SH-SY5Y (cell line): ENCODE measurements around the gene PTPRO.

ENCODE experiments used
- GATA2 ChIP-seq: IDR thresholded peaks from 2 replicates; pipeline ENCODE4 v1.6.1; 2011; ENCODE audit warnings: mild to moderate bottlenecking, low read depth, low read length
- GATA3 ChIP-seq: IDR thresholded peaks from 2 replicates; pipeline ENCODE4 v1.6.1; 2011; ENCODE audit warnings: low read depth, mild to moderate bottlenecking, low read length, moderate library complexity

Gene PTPRO

DNA sequence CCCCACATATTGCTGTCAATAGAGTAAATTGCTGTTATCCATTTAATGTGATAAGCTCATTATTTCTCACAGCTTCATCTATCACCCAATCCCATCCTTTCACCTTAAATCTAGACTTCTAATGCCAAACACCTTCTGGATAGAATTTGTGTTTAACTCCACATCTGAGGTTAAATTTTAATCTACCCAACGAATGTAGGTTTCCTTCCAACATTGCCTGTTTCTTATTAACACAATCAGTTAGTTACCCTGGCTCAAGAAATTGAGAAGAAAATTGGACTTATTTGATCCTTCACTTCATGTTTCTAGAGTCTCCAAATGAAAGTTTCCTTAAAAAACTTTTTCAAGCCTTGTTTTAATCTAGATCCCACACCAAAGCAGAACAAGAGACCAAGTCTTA lies 67.3 kb downstream of the PTPRO start:
- no peak for TF ChIP-seq GATA3
- TF ChIP-seq GATA2: no peak

DNA sequence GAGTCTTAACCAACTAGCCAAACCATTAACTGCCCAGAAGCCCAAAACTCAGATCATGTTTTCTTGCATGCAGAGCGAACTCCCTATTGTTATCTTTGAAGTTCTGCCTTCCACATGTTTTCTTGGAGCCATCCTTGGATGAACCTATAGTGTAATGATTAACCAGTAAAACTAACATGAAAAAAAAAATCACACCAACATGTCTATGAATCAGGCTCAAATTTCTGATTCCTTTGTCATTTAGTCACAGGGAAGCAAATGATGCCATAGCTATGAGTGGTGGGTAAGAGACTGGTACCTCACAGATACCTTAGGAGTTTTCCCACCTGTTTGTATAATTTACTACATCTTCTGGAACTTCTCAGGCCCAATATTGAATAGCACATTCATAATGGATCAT lies 70.7 kb downstream of the PTPRO start:
- TF ChIP-seq GATA2: no peak
- no peak for TF ChIP-seq GATA3

DNA sequence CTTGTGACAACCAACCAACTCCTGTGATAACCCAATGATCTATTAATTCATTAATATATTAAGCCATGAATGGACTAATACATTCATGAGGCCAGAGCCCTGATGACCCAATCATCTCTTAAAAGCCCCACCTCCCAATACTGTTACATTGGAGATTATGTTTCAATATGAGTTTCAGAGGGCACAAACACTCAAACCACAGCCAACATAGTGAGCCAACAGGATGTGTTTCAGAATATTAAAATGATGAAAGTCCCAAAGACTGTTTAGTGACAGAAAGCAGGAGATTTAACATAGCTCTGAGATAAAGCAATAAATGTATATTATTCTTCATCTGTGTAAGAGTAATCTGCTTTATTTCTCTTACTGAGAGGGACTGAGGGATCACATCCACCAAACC lies 71.7 kb downstream of the PTPRO start:
- TF ChIP-seq GATA3 (no peak), GATA2 (no peak)

DNA sequence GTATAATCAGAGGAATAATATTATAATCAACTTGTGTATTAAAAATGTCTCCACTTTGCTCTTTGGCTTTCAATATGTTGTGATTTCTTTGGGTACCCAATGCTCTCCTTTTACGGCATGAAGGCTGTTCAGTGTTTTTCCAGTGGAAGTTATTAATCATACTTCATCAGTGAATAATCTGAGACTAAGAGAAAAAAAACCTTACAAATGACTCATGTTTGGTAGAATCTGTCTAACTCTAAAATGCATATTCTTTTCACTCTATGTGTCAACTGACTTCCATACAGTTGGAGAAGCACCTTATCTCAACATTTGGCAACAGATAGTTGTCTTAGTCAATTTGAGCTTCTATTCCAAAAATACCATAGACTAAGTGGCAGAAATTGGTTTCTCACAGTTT lies 82.2 kb downstream of the PTPRO start:
- TF ChIP-seq GATA3: no peak
- no peak for TF ChIP-seq GATA2

DNA sequence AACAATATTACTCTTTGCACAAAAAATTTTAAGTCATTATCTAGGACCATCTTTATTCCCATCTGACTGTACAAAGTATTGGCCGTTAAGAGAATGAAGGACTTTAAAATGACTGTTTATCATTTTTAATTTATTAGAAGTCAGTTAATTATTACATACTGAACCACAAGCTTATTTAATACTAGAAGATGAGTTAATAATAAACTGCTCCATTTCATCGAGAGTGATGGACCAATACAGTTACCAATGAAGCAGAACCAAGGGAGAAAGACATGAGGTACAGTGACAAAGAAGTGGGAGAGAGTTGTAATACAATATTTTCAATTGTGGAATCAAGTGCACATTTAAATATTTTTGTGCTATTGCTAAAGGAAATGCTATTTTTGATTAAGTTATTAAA lies 83.3 kb downstream of the PTPRO start:
- TF ChIP-seq GATA3 (no peak), GATA2 (no peak)

DNA sequence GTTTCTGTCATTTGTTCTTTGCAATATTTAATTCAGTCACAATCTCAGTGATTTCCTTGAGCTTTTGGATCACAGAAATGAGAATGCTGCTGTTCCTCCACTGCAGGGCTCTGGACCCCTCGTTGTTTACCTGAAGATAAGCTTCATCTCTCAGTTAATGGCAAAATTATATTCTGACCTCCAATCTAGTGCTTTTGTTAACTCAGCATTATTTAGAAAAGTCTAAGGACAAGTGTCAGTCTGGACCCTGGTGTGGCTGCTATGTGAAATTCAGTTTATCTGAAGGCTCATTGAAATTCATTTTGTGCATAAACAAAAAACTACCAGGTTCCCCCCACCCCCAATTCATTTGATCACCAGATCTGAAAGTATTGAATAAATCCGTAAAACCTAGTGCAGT lies 84.7 kb downstream of the PTPRO start:
- TF ChIP-seq GATA3 (no peak), GATA2 (no peak)

DNA sequence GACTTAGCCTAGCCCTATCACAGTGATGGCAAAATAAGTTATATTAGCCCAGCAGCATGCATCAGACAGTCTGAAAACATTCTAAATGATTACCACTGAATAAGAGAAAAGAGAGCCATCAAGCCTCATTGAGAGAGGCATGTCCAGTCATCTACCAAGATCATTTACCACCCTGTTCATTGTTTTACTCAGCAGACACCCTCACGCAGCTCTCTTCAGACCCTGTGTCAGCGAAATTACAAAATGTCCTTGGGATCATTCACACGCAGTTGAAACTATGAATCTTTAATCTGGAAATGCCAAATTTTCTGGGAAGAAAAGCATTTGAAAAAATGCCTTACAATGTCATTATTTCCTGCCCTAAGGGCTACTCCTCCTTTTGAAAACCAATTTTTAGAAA lies 89.5 kb downstream of the PTPRO start:
- TF ChIP-seq GATA2 (no peak), GATA3 (no peak)

DNA sequence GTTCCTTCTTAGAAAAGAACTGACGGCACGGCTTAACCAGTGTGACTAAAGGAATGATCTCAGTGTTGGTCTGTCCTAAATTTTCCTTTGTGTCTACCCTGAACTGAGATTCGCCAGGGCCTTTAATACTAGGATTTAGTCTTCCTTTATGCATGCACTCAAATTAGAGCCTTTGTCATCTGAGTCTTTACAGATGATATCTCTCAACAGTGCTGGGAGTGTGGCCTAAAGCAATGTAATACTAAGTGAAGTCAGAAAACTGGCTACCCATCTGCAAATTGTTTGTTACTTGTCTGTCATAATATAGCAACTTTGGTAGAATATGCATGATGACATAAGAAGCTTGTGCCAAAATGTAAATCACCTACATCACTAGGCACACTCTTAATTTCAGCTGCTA lies 95.4 kb downstream of the PTPRO start:
- TF ChIP-seq GATA3: no peak
- TF ChIP-seq GATA2: no peak

DNA sequence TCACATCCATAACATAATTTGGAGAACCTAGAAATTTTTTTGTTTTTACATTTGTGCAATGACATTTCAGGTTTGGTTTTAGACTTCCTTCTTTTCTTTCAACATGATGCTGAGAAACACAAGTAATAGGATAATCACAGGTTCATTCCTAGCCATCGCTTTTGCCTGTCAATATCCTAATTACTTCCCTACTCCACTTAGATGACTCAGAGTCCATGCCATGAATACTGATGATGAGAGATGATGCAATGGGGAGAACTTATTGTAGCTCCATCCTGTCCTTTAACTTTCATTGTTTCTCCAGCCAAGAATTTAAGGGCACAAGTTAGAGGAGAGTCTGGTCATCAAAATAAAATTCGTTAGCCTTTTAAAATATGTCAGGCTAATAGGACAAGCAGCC lies 101.3 kb downstream of the PTPRO start:
- TF ChIP-seq GATA3 (no peak), GATA2 (no peak)

DNA sequence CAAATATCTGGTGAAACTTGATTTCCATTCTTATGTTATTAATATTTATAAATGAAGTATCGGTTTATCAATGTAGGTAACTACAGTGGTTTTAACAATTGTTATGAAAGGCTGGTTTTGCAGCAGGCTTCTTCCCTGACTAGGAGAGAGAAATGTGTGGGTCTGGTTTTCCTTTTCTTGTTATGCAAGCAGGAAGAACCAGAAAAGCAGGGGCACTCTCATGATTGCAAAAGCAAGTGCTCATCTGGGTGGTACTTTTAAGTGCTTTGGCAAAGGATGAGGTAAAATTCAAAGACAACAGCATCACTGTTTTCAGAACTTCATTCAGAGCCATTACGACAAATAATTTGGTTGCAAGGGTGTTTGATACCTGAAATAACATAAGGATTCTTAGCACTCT lies 105.6 kb downstream of the PTPRO start:
- TF ChIP-seq GATA3 (no peak), GATA2 (no peak)

DNA sequence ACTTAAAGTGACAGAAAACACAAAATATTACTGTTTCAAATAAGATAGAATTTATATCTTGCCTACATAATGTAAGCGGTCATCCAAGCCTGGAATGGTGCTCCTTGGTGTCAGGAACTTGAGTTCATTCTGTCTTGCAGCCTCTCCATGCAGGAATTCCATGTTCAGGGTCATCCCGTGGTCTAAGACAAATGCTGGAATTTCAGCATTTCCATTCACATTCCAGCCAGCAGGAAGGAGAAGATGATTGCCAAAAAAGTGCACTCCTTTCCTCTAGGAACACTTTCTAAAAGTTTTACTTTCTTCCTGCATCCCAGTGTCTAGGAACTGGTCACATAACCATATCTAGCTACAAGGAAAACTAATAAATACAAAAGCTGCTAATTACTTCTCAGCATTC lies 106.3 kb downstream of the PTPRO start:
- TF ChIP-seq GATA3: no peak

DNA sequence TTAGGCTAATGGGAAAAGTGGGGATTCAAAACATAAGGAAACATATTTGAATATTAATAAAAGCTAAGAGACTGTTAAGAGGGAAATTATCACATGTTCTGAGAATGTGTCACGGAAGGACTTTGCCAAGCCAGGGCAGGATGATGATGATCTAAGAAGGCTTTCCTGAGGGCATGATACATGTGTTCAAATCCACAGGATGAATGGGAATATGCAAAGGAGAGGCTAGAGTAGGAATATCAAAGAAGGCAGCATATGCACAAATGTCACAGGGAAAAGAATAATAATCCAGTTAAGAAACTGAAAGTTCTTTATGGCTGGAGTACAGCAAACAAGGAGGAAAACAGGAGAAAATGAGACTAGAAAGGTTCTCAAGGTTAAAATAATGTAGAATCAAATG lies 107.0 kb downstream of the PTPRO start:
- TF ChIP-seq GATA2 (no peak), GATA3 (no peak)

DNA sequence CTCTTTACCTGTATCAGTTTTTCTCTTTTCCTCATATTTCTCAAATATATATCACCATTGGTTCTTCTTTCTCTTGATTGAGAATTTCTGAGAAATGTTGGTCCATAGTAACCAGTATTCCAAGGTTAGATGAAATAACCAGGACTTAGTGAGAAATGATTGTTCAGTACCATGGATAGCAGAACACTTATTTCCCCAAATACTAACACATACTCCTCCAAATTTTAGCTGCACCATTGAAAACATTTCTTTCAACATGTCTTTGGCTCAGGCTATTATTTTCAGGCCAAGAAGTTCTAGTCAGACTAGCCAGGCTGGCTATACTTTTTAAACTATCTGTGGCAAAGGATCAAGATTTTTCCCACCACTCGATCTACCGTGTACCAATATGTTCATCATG lies 113.3 kb downstream of the PTPRO start:
- TF ChIP-seq GATA3 (no peak), GATA2 (no peak)

DNA sequence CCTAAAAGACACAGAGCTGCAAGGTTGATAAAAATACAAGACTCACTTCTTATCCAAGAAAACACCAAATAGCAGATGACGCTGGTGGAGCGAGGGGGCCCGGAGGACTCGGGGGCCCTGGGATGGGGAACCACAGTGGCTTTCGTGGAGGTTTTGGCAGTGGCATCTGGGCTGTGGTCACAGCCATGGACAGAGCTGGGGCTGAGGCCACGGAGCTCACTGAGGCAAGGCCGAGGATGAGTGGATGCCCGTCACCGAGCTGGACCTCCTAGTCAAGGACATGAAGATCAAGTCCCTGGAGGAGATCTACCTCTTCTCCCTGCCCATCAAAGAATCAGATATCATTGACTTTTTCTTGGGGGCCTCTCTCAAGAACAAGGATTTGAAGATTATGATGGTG lies 117.2 kb downstream of the PTPRO start:
- TF ChIP-seq GATA2 (no peak), GATA3 (no peak)

DNA sequence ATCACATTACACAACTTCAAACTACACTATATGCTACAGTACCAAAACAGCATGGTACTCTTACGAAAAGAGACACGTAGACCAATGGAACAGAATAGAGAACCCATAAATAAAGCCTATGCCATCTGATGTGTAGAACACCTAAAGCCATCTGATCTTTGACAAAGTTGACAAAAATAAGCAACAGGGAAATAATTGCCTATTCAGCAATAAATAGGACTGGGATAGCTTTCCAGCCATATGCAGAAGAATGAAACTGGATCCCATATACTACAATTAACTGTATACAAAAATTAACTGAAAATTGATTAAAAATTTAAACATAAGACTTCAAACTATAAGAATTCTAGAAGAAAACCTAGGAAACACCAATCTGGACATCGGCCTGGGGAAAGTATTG lies 120.7 kb downstream of the PTPRO start:
- no peak for TF ChIP-seq GATA3
- TF ChIP-seq GATA2: no peak

DNA sequence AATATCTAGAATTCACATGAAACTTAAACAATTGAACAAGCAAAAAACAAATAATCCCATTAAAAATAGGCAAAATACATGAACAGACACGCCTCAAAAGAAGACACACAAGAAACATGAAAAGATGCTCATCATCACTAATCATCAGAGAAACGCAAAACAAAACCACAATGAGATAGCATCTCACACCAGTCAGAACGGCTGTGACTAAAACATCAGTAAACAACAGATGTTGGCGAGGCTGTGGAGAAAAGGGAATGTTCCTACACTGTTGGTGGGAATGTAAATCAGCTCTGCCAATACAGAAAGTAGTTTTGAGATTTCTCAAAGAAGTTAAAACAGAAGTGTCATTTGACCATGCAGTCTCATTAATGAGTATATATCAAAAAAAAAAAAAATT lies 121.3 kb downstream of the PTPRO start:
- TF ChIP-seq GATA2 (no peak), GATA3 (no peak)
